ENCODE measurements around the gene POM121L2.

DNA sequence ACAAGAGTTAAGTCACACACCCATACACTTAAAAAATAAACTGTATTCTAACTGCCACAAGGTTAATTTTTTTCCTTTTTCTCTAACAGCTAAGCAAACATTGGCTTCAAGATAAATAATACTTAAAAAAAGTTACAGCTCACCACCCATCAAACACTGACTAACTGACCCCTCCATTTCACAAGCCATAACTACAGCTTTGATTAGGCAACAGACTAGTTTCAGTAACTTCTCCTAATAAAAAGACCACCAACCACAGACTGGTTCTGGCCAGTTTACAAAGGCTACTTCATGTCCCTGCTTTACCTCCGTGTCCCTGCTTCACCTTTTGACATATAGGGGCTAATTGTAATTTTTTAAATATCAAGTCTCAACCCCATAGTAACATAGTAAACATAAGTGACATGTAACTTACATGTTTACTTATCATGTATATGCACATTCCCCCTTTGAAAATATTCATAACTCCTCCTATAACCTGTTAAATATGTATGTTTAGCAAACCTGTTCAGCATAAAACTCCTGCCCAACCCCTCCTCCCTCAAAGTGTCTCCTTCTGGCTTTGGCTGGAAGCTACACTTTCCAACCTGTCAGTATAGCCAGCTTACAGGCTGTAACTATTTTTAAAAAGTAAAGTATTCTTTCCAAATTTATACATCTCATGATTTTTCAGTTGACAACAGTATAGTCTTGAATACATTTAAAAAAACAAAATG is 15.1 kb upstream of the POM121L2 start:
- TF ChIP-seq, protein P1, sequence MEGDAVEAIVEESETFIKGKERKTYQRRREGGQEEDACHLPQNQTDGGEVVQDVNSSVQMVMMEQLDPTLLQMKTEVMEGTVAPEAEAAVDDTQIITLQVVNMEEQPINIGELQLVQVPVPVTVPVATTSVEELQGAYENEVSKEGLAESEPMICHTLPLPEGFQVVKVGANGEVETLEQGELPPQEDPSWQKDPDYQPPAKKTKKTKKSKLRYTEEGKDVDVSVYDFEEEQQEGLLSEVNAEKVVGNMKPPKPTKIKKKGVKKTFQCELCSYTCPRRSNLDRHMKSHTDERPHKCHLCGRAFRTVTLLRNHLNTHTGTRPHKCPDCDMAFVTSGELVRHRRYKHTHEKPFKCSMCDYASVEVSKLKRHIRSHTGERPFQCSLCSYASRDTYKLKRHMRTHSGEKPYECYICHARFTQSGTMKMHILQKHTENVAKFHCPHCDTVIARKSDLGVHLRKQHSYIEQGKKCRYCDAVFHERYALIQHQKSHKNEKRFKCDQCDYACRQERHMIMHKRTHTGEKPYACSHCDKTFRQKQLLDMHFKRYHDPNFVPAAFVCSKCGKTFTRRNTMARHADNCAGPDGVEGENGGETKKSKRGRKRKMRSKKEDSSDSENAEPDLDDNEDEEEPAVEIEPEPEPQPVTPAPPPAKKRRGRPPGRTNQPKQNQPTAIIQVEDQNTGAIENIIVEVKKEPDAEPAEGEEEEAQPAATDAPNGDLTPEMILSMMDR (IDR thresholded peaks at IDR 0.05) = no peak
- TF ChIP-seq POLR2A (IDR thresholded peaks at IDR 0.05) = no peak
- no peak for TF ChIP-seq POLR2AphosphoS5 (IDR thresholded peaks at IDR 0.05)
- TF ChIP-seq EP300 (IDR thresholded peaks at IDR 0.05) = no peak

Data from suprapubic skin (tissue), 4 donors.